Endothelial cell of umbilical vein (primary cell): ENCODE measurements around the gene ZNF396.

Experiments used
- CTCF ChIP-seq, 2 donors: IDR thresholded peaks; 1 replicate in 1 of 2; 2 replicates in 1 of 2; pipeline ENCODE4 v1.5.1; 2011; ENCODE audit warnings: low read length in 2 of 2, mild to moderate bottlenecking in 2 of 2, moderate library complexity in 2 of 2, control low read depth in 1 of 2, inconsistent platforms in 1 of 2, low read depth in 1 of 2; ENCODE audit not compliant: insufficient read depth in 1 of 2; ENCODE audit errors: extremely low read depth in 1 of 2
- EZH2 ChIP-seq: IDR thresholded peaks from 2 replicates; pipeline ENCODE4 v1.6.1; 2012; ENCODE audit warnings: borderline replicate concordance, low read depth, mild to moderate bottlenecking, moderate library complexity, low read length, inconsistent platforms; ENCODE audit not compliant: severe bottlenecking
- FOS ChIP-seq: IDR thresholded peaks from 2 replicates; pipeline ENCODE4 v1.6.1; 2011; ENCODE audit warnings: mild to moderate bottlenecking, low read length, moderate library complexity, borderline replicate concordance; ENCODE audit not compliant: insufficient read depth
- MAX ChIP-seq: IDR thresholded peaks from 2 replicates; pipeline ENCODE4 v1.6.1; 2011; ENCODE audit not compliant: insufficient read depth, insufficient read length
- POLR2A ChIP-seq: IDR thresholded peaks from 2 replicates; pipeline ENCODE4 v1.6.1; 2012; ENCODE audit warnings: low read depth, mild to moderate bottlenecking, control low read depth, low read length
- POLR2AphosphoS5 ChIP-seq: IDR thresholded peaks from 2 replicates; pipeline ENCODE4 v1.6.1; 2012; ENCODE audit warnings: low read depth, mild to moderate bottlenecking, control low read depth, low read length, moderate library complexity; ENCODE audit not compliant: insufficient read depth

- no peak for TF ChIP-seq FOS
- no peak for TF ChIP-seq CTCF (IDR thresholded peaks at IDR 0.05; ENCODE audit: extremely low read depth in 1 of 2, insufficient read depth in 1 of 2, low read depth in 1 of 2, low read length in 2 of 2)
- TF ChIP-seq MAX = no peak
- TF ChIP-seq POLR2AphosphoS5 = no peak
- no peak for TF ChIP-seq POLR2A
- no peak for TF ChIP-seq EZH2
Measured at GRCh38 chr18:35389095-35389618, 12.0 kb upstream of the ZNF396 start.
